Kidney (tissue), 14 donors: Measurements from ENCODE around the gene FAM216B. TPM values are rescaled to one million over a fixed set of nuclear protein-coding genes. Genes with fewer than 3 reads are reported as not detected.

Experiments used
- DNase-seq, 5 donors: peaks; one replicate each; pipeline ENCODE4 v3.0.0-alpha.2; 2013 to 2020
- FAIRE-seq: peaks from 2 replicates; lab custom pipeline; 2012; peaks lifted over from hg19 to GRCh38; lab: Jason Lieb, UNC
- H3K27ac ChIP-seq, 2 donors: one replicate each; pipeline ENCODE4 v1.7.0; 2013; ENCODE audit warnings: low read depth in 2 of 2, low read length in 2 of 2, inconsistent platforms in 1 of 2
- H3K27me3 ChIP-seq: one replicate; pipeline ENCODE4 v1.7.1; 2013; ENCODE audit warnings: low read length, inconsistent platforms; ENCODE audit not compliant: control insufficient read depth, insufficient read depth
- H3K36me3 ChIP-seq, 3 donors: one replicate each; pipeline versions ENCODE4 v1.7.0 to v1.7.1; 2013; ENCODE audit warnings: low read length in 3 of 3, control low read depth in 1 of 3, inconsistent platforms in 1 of 3; ENCODE audit not compliant: insufficient read depth in 3 of 3, control insufficient read depth in 2 of 3
- H3K4me1 ChIP-seq, 3 donors: one replicate each; pipeline versions ENCODE4 v1.7.0 to v1.7.1; 2013; ENCODE audit warnings: low read length in 3 of 3, inconsistent platforms in 1 of 3, low read depth in 1 of 3; ENCODE audit not compliant: control insufficient read depth in 2 of 3, insufficient read depth in 2 of 3
- H3K4me3 ChIP-seq, 3 donors: one replicate each; pipeline versions ENCODE4 v1.7.0 to v1.8.1; 2013; ENCODE audit warnings: low read length in 3 of 3, control low read depth in 1 of 3, inconsistent platforms in 1 of 3
- H3K9ac ChIP-seq, 3 donors: one replicate each; pipeline versions ENCODE4 v1.7.0 to v1.7.1; 2013; ENCODE audit warnings: low read length in 3 of 3, control low read depth in 1 of 3, inconsistent platforms in 1 of 3
- H3K9me3 ChIP-seq, 3 donors: one replicate each; pipeline versions ENCODE4 v1.7.0 to v1.7.1; 2013; ENCODE audit warnings: low read length in 3 of 3, control low read depth in 1 of 3, inconsistent platforms in 1 of 3; ENCODE audit not compliant: control insufficient read depth in 2 of 3, insufficient read depth in 1 of 3
- intact Hi-C: fragments of 100-400 bp; cut with DNase I; formaldehyde crosslinking; loops from one replicate; pipeline ENCODE4 v1.11.1; 2022
- polyA plus RNA-seq: library from polyadenylated mRNA; stranded (reverse); fragments of 350-450 nt; fragmentation: Illumina TruSeq; extraction: RNeasy Lipid Tissue Mini Kit (QIAGEN cat#74804); gene quantifications from one replicate; pipeline ENCODE4 v1.2.3, GENCODE V29; 2014; ENCODE audit warnings: low read depth, low replicate concordance; ENCODE audit not compliant: insufficient read depth
- total RNA-seq: library from RNA; stranded (reverse); fragmentation: NEBNext Ultra II Directional; extraction: Animal tissue kit (Norgen Biotek cat#: 25700); gene quantifications from one replicate; pipeline ENCODE4 v1.2.1, GENCODE V29; 2021
- TF ChIP-seq, protein P1 (sequence below): IDR thresholded peaks from 3 replicates; pipeline ENCODE4 v1.5.1; 2012; ENCODE audit warnings: mild to moderate bottlenecking, moderate library complexity, borderline replicate concordance; ENCODE audit not compliant: insufficient read depth; ENCODE audit errors: extremely low read depth
- donor health status: control.
- donor health status: control.
- donor health status: control.
- donor health status: control.
- donor health status: control.
- donor health status: DM: yes; HTN: yes; CAD: no.
- donor health status: Normal renal cell carcinoma (clear cell type).

FAM216B gene
- total and polyA plus RNA-seq, 2 donors from 2014 or later: 0.09 TPM; not detected in 1

DNA sequence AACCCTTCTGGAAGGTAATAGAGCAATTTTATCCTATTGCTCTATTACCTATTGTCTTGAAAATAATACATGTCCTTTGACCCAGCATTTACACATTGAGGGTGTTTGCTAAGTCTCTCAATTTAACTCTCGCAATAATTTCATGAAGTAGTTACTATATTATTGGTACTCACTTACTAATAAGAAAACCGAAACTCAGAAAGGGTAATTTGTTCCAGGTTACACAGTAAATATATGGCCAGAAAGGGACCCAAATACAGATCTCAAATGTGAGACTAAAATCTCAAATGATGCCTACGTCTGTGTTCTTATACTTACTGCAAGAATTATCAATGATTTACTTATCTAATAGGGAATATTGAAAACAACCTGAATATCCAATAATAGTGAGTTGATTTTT, 29.7 kb upstream of the FAM216B start:
- H3K4me1 ChIP-seq: no peaks in the 10 kb centered on the region
- H3K27me3 ChIP-seq: no peaks in the 10 kb centered on the region
- no peak overlapping the region for H3K4me3 ChIP-seq
- H3K9me3 ChIP-seq: no peaks in the 10 kb centered on the region
- TF ChIP-seq, protein P1, sequence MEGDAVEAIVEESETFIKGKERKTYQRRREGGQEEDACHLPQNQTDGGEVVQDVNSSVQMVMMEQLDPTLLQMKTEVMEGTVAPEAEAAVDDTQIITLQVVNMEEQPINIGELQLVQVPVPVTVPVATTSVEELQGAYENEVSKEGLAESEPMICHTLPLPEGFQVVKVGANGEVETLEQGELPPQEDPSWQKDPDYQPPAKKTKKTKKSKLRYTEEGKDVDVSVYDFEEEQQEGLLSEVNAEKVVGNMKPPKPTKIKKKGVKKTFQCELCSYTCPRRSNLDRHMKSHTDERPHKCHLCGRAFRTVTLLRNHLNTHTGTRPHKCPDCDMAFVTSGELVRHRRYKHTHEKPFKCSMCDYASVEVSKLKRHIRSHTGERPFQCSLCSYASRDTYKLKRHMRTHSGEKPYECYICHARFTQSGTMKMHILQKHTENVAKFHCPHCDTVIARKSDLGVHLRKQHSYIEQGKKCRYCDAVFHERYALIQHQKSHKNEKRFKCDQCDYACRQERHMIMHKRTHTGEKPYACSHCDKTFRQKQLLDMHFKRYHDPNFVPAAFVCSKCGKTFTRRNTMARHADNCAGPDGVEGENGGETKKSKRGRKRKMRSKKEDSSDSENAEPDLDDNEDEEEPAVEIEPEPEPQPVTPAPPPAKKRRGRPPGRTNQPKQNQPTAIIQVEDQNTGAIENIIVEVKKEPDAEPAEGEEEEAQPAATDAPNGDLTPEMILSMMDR: no peak
- H3K9ac ChIP-seq: no peak overlapping the region
- intact Hi-C loops: no loop called here
- no peaks in the 10 kb centered on the region for H3K36me3 ChIP-seq
- no peak for DNase-seq
- FAIRE-seq: no peak
- H3K27ac ChIP-seq: no peak overlapping the region

- no peaks in the 10 kb centered on the region for H3K36me3 ChIP-seq
- intact Hi-C loops: no loop called here
- H3K27me3 ChIP-seq: no peaks in the 10 kb centered on the region
- H3K27ac ChIP-seq: no peak overlapping the region
- H3K4me3 ChIP-seq: no peak overlapping the region
- FAIRE-seq (no peak), DNase-seq (no peak)
- H3K9ac ChIP-seq: no peak overlapping the region
- TF ChIP-seq, protein P1: no peak
- H3K4me1 ChIP-seq: no peaks in the 10 kb centered on the region
- no peaks in the 10 kb centered on the region for H3K9me3 ChIP-seq
These were observed 28.7 kb upstream of the FAM216B start for GRCh38 chr13:42752731-42753130.

- Histone ChIP-seq H3K36me3 (no peaks in the 10 kb centered on the region), H3K9ac (no peak overlapping the region), H3K4me1 (no peaks in the 10 kb centered on the region), H3K27me3 (no peaks in the 10 kb centered on the region), H3K9me3 (no peaks in the 10 kb centered on the region), H3K27ac (no peak overlapping the region), H3K4me3 (no peak overlapping the region)
- FAIRE-seq (no peak), DNase-seq (peak in 3 of 5 donors; percentile 14 to 62 (median 33))
- TF ChIP-seq, protein P1: no peak
- intact Hi-C loops: no loop called here
These were observed 27.7 kb upstream of the FAM216B start for GRCh38 chr13:42753697-42754096.
